ENCODE results near the gene ROR2.

The ROR2 gene

GRCh38 chr9:91935066-91935749 lies 14.8 kb downstream of the ROR2 start:
- H3K23ac ChIP-seq (ENCODE audit: low read length): no peak overlapping the region
- H3K4me2 ChIP-seq (ENCODE audit: low read length): no peak overlapping the region
- H2BK120ac ChIP-seq (ENCODE audit: low read depth, low read length): no peak overlapping the region
- H3K36me3 ChIP-seq (ENCODE audit: control insufficient read depth, insufficient read depth, low read length): no peaks in the 10 kb centered on the region
- peak overlapping the region; percentile 14 for H2AK5ac ChIP-seq (ENCODE audit: low read length)
- peak overlapping the region; percentile 57 for H3K56ac ChIP-seq (ENCODE audit: low read length)
- H3K4ac ChIP-seq (ENCODE audit: low read depth, low read length): no peak overlapping the region
- no peak overlapping the region for H3K27ac ChIP-seq (ENCODE audit: low read depth, low read length)
- no peak overlapping the region for H2BK15ac ChIP-seq (replicated peaks; ENCODE audit: low read depth)
- peaks cover 27% of the 10 kb centered on the region for H3K4me1 ChIP-seq (ENCODE audit: control insufficient read depth, low read depth, low read length)
- peak; percentile 61 for DNase-seq
- no peak overlapping the region for H3K4me3 ChIP-seq (ENCODE audit: low read length)
- WGBS (ENCODE audit: extremely low coverage, insufficient coverage, low lambda C conversion rate): no CpG with 5 or more reads among the region's 13 CpGs
- H3K79me1 ChIP-seq (ENCODE audit: low read length): peaks cover 21% of the 10 kb centered on the region
- no peak overlapping the region for H4K8ac ChIP-seq (ENCODE audit: low read depth, low read length)
- H3K9ac ChIP-seq (ENCODE audit: low read length): peak overlapping the region; percentile 15
- peaks cover 67% of the 10 kb centered on the region for H3K79me2 ChIP-seq (ENCODE audit: control insufficient read depth, insufficient read depth, low read length)
- H2BK5ac ChIP-seq (ENCODE audit: low read length): no peak overlapping the region
- no peak overlapping the region for H4K5ac ChIP-seq (ENCODE audit: low read length)
- no peaks in the 10 kb centered on the region for H3K27me3 ChIP-seq (ENCODE audit: insufficient read depth, low read length, poor library complexity)
- peak overlapping the region; percentile 86 for H3K18ac ChIP-seq (ENCODE audit: low read length)

GRCh38 chr9:91934654-91935053 lies 15.4 kb downstream of the ROR2 start:
- no CpG with 5 or more reads among the region's 3 CpGs for WGBS (ENCODE audit: extremely low coverage, insufficient coverage, low lambda C conversion rate)
- no peak overlapping the region for H3K4me2 ChIP-seq (ENCODE audit: low read length)
- no peak overlapping the region for H3K56ac ChIP-seq (ENCODE audit: low read length)
- H3K79me2 ChIP-seq (ENCODE audit: control insufficient read depth, insufficient read depth, low read length): peaks cover 71% of the 10 kb centered on the region
- no peak overlapping the region for H2BK120ac ChIP-seq (ENCODE audit: low read depth, low read length)
- no peaks in the 10 kb centered on the region for H3K27me3 ChIP-seq (ENCODE audit: insufficient read depth, low read length, poor library complexity)
- no peak for DNase-seq
- H4K5ac ChIP-seq (ENCODE audit: low read length): no peak overlapping the region
- no peak overlapping the region for H4K8ac ChIP-seq (ENCODE audit: low read depth, low read length)
- no peak overlapping the region for H3K23ac ChIP-seq (ENCODE audit: low read length)
- H3K27ac ChIP-seq (ENCODE audit: low read depth, low read length): no peak overlapping the region
- no peak overlapping the region for H3K18ac ChIP-seq (ENCODE audit: low read length)
- H2AK5ac ChIP-seq (ENCODE audit: low read length): no peak overlapping the region
- H2BK15ac ChIP-seq (replicated peaks; ENCODE audit: low read depth): no peak overlapping the region
- peaks cover 25% of the 10 kb centered on the region for H3K4me1 ChIP-seq (ENCODE audit: control insufficient read depth, low read depth, low read length)
- H2BK5ac ChIP-seq (ENCODE audit: low read length): no peak overlapping the region
- H3K79me1 ChIP-seq (ENCODE audit: low read length): peaks cover 22% of the 10 kb centered on the region
- no peak overlapping the region for H3K4ac ChIP-seq (ENCODE audit: low read depth, low read length)
- H3K36me3 ChIP-seq (ENCODE audit: control insufficient read depth, insufficient read depth, low read length): no peaks in the 10 kb centered on the region
- H3K4me3 ChIP-seq (ENCODE audit: low read length): no peak overlapping the region
- H3K9ac ChIP-seq (ENCODE audit: low read length): no peak overlapping the region

GRCh38 chr9:91933556-91934352 lies 16.3 kb downstream of the ROR2 start:
- Histone ChIP-seq H3K36me3 (ENCODE audit: control insufficient read depth, insufficient read depth, low read length) (no peaks in the 10 kb centered on the region), H3K4me3 (ENCODE audit: low read length) (no peak overlapping the region), H2BK5ac (ENCODE audit: low read length) (no peak overlapping the region), H3K4ac (ENCODE audit: low read depth, low read length) (no peak overlapping the region), H3K9ac (ENCODE audit: low read length) (no peak overlapping the region), H4K5ac (ENCODE audit: low read length) (no peak overlapping the region), H3K56ac (ENCODE audit: low read length) (no peak overlapping the region), H3K79me1 (ENCODE audit: low read length) (peaks cover 27% of the 10 kb centered on the region), H2AK5ac (ENCODE audit: low read length) (no peak overlapping the region), H3K27ac (ENCODE audit: low read depth, low read length) (no peak overlapping the region), H3K23ac (ENCODE audit: low read length) (no peak overlapping the region), H2BK120ac (ENCODE audit: low read depth, low read length) (no peak overlapping the region), H3K4me2 (ENCODE audit: low read length) (no peak overlapping the region), H3K18ac (ENCODE audit: low read length) (no peak overlapping the region), H2BK15ac (replicated peaks; ENCODE audit: low read depth) (no peak overlapping the region), H3K79me2 (ENCODE audit: control insufficient read depth, insufficient read depth, low read length) (peaks cover 72% of the 10 kb centered on the region), H4K8ac (ENCODE audit: low read depth, low read length) (no peak overlapping the region), H3K4me1 (ENCODE audit: control insufficient read depth, low read depth, low read length) (peaks cover 19% of the 10 kb centered on the region), H3K27me3 (ENCODE audit: insufficient read depth, low read length, poor library complexity) (no peaks in the 10 kb centered on the region)
- no peak for DNase-seq
- WGBS (ENCODE audit: extremely low coverage, insufficient coverage, low lambda C conversion rate): no CpG with 5 or more reads among the region's 8 CpGs

- H3K18ac ChIP-seq (ENCODE audit: low read length): no peak overlapping the region
- H2BK15ac ChIP-seq (replicated peaks; ENCODE audit: low read depth): no peak overlapping the region
- no peak overlapping the region for H3K9ac ChIP-seq (ENCODE audit: low read length)
- WGBS (ENCODE audit: extremely low coverage, insufficient coverage, low lambda C conversion rate): no CpG with 5 or more reads among the region's 3 CpGs
- peak; percentile 71 for DNase-seq
- H3K4me3 ChIP-seq (ENCODE audit: low read length): no peak overlapping the region
- H3K4me1 ChIP-seq (ENCODE audit: control insufficient read depth, low read depth, low read length): peaks cover 6% of the 10 kb centered on the region
- no peak overlapping the region for H3K4ac ChIP-seq (ENCODE audit: low read depth, low read length)
- peaks cover 70% of the 10 kb centered on the region for H3K79me2 ChIP-seq (ENCODE audit: control insufficient read depth, insufficient read depth, low read length)
- H2BK5ac ChIP-seq (ENCODE audit: low read length): no peak overlapping the region
- no peak overlapping the region for H3K4me2 ChIP-seq (ENCODE audit: low read length)
- no peak overlapping the region for H3K27ac ChIP-seq (ENCODE audit: low read depth, low read length)
- H3K56ac ChIP-seq (ENCODE audit: low read length): no peak overlapping the region
- H4K8ac ChIP-seq (ENCODE audit: low read depth, low read length): no peak overlapping the region
- no peak overlapping the region for H3K23ac ChIP-seq (ENCODE audit: low read length)
- peaks cover 37% of the 10 kb centered on the region for H3K79me1 ChIP-seq (ENCODE audit: low read length)
- no peaks in the 10 kb centered on the region for H3K27me3 ChIP-seq (ENCODE audit: insufficient read depth, low read length, poor library complexity)
- no peak overlapping the region for H4K5ac ChIP-seq (ENCODE audit: low read length)
- no peaks in the 10 kb centered on the region for H3K36me3 ChIP-seq (ENCODE audit: control insufficient read depth, insufficient read depth, low read length)
- H2AK5ac ChIP-seq (ENCODE audit: low read length): no peak overlapping the region
- no peak overlapping the region for H2BK120ac ChIP-seq (ENCODE audit: low read depth, low read length)
Observed at GRCh38 chr9:91930475-91930874, 19.6 kb downstream of the ROR2 start.

GRCh38 chr9:91929331-91929730 lies 20.7 kb downstream of the ROR2 start:
- no peaks in the 10 kb centered on the region for H3K4me1 ChIP-seq (ENCODE audit: control insufficient read depth, low read depth, low read length)
- no peak overlapping the region for H3K4me2 ChIP-seq (ENCODE audit: low read length)
- H4K8ac ChIP-seq (ENCODE audit: low read depth, low read length): no peak overlapping the region
- no peak overlapping the region for H3K23ac ChIP-seq (ENCODE audit: low read length)
- no peak overlapping the region for H3K56ac ChIP-seq (ENCODE audit: low read length)
- H2BK120ac ChIP-seq (ENCODE audit: low read depth, low read length): no peak overlapping the region
- H3K4me3 ChIP-seq (ENCODE audit: low read length): no peak overlapping the region
- no peak overlapping the region for H3K18ac ChIP-seq (ENCODE audit: low read length)
- no peak overlapping the region for H3K4ac ChIP-seq (ENCODE audit: low read depth, low read length)
- H2BK5ac ChIP-seq (ENCODE audit: low read length): no peak overlapping the region
- peaks cover 71% of the 10 kb centered on the region for H3K79me2 ChIP-seq (ENCODE audit: control insufficient read depth, insufficient read depth, low read length)
- no peak for DNase-seq
- H2AK5ac ChIP-seq (ENCODE audit: low read length): no peak overlapping the region
- no peak overlapping the region for H4K5ac ChIP-seq (ENCODE audit: low read length)
- H3K27ac ChIP-seq (ENCODE audit: low read depth, low read length): no peak overlapping the region
- H3K27me3 ChIP-seq (ENCODE audit: insufficient read depth, low read length, poor library complexity): no peaks in the 10 kb centered on the region
- peaks cover 37% of the 10 kb centered on the region for H3K79me1 ChIP-seq (ENCODE audit: low read length)
- H2BK15ac ChIP-seq (replicated peaks; ENCODE audit: low read depth): no peak overlapping the region
- no peak overlapping the region for H3K9ac ChIP-seq (ENCODE audit: low read length)
- H3K36me3 ChIP-seq (ENCODE audit: control insufficient read depth, insufficient read depth, low read length): no peaks in the 10 kb centered on the region
- no CpG with 5 or more reads among the region's 7 CpGs for WGBS (ENCODE audit: extremely low coverage, insufficient coverage, low lambda C conversion rate)

Data from mesendoderm (in vitro differentiated cells).